Activated T-helper 1 cell treated with anti-CD3 and anti-CD28 coated beads, Interleukin-2, amount 50 U/mL, for 16 hours (primary cell): ENCODE data around the gene TROAP.
"Not testable (repeated sequence)": the region's sequence is repeated elsewhere in the genome, so short reads cannot be mapped to it uniquely, and the experiment has no call there.

Experiments used
- DNase-seq, 2 donors: peaks; one replicate each; pipeline ENCODE4 v3.0.0-alpha.2; 2020; ENCODE audit warnings: low read depth in 1 of 2, low spot score in 1 of 2

TROAP gene

DNA sequence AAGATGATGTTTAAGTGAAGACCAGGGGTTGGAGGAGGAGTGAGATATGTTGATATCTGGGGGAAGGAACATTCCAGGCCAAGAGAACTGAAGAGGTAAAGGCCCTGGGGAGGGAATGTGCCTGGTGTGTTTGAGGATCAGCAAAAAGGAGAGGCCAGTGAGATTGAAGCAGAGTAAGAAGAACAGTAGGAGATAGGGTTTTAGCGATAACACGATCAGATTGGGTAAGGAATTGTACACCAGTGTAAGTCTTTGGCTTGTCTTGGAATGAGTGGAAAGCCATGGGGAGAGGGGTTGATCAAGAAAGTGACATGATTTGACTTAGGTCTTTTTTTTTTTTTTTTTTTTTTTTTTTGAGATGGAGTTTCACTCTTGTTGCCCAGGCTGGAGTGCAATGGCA is 4.8 kb downstream of the TROAP start:
- DNase-seq: no peak

- no peak for DNase-seq
Observed at GRCh38 chr12:49328816-49329215, 5.8 kb downstream of the TROAP start.

GRCh38 chr12:49330032-49330619 is 7.1 kb downstream of the TROAP start:
- DNase-seq: no peak

GRCh38 chr12:49330631-49331379 is 7.8 kb downstream of the TROAP start:
- no peak for DNase-seq

DNA sequence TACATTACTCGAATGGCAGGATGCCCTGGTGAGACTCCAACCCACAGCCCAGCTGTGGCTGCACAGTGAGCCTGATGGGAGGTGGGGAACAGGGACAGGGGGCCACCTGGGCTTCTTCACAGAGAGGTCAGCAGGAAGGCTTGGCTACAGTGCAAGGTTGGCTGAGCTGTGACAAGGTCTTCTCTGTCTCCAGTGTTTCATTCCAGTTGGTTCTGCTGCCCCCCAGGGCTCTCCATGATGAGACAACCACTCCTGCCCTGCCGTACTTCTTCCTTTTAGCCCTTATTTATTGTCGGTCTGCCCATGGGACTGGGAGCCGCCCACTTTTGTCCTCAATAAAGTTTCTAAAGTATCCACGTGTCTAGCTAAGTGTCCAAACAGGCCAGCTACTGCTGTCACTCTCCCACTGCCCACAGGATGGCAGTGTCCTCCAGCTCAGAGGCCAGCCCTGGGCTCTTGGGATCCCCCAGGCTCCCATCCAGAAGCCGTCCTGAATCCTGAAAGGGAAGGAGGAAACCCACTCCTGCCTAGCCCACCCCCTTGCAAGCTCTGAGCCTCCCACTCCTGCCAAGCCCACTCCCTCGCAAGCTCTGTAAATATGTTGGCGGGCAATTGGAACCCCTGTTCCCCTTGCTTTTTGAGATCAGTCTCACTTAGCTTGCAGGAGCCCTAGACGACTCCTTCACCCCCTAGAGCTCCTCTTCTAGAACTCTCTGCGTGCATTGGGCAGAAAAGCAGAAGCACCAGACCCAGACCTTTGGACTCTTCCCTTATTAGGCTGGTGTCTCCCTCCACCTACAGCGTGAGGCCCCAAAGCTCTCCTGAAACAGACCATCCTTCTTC is 8.5 kb downstream of the TROAP start:
- no peak for DNase-seq

- no peak for DNase-seq
Observed at GRCh38 chr12:49332441-49332861, 9.4 kb downstream of the TROAP start.

DNA sequence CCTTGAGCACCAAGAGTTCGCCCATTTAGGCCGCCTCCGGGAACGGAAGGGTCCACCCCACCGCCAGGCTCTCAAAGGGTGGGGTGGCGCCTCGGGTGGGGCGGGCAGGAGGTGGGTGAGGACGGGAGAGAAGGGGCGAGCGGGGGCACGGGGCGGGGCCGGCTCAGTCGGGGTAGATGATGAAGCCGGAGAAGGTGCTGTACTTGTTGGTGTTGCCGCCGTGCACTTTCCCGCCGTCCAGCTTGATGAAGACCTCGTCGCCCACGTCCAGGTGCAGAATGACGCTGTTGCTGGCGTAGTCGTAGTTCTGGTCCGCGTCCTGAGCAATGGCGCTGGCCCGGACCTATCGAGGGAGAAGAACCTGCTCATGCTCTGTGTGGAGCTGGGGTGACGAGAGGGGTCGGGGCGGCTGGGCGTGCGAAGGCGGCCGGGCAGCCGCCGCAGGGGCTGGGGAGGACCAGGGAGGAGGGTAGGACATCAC is 9.9 kb downstream of the TROAP start:
- no peak for DNase-seq

DNA sequence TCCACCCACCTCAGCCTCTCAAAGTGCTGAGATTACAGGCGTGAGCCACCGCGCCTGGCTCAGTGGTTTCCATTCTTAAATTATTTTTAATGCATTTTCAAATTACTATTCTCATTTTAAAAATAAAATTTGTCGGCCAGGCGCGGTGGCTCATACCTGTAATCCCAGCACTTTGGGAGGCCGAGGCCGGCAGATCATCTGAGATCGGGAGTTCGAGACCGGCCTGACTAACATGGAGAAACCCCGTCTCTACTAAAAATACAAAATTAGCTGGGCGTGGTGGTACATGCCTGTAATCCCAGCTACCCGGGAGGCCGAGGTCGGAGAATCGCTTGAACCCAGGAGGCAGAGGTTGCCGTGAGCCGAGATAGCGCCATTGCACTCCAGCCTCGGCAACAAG is 10.7 kb downstream of the TROAP start:
- DNase-seq: not testable (repeated sequence)

DNA sequence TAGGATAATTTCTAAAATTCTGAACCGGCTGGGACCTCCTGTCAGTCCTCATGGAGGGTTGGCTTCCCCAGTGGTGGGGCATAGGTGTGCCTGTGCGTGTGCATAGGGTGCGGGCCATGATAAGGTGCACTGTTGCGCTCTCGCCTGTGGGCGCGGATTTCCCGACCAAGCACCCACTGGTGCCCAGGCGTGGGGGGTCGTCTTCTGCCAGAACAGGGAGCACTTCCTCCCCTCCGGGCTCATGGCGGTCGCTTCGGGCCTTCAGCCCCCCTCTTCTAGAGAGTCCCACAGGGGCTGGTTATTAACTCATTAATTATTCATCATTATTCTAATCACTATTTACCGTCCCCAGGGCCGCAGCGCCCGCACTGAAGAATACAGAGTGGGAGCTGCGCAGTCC is 11.2 kb downstream of the TROAP start:
- no peak for DNase-seq

GRCh38 chr12:49334681-49335080 is 11.6 kb downstream of the TROAP start:
- no peak for DNase-seq

GRCh38 chr12:49335118-49335954 is 12.3 kb downstream of the TROAP start:
- DNase-seq: no peak

DNA sequence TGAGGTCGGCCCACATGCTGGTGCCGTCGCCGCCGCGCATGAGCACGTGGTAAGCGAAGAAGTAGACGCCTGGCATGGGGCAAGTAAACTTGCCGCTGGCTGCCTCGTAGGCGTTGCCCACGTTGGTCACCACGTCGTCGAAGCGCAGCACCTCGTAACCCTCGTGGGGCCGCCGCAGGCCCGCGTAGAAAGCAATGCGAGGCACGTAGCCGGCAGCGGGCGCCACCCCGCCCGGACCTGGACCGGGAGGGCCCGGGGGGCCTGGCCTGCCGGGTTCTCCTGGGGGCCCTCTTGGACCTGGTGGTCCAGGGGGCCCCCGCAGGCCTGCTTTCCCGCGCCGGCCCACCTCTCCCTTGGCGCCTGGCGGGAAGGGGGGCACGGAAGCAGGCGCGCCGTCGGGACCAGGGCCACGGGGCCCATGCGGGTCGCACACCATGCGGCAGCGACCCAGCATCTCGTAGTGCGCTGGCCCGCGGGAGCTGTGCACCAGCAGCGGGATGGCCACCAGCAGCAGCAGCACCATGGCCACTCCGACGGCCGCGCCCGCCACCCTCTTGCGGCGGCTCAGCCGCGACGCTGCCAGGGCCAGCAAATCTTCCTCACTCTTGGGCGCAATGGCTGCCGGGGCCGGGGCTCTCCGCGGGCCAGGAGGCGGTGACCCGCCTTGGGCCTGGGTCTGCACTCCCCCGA is 13.0 kb downstream of the TROAP start:
- no peak for DNase-seq

- DNase-seq: peak; percentile 82 to 87
Observed at GRCh38 chr12:49336645-49337584, 13.9 kb downstream of the TROAP start, which contains the start of gene C1QL4. TSS of gene C1QL4 (minus strand) at chr12:49337188. CDS start at chr12:49336477, 711 bp downstream.

GRCh38 chr12:49338830-49339463 is 15.9 kb downstream of the TROAP start:
- DNase-seq: no peak

DNA sequence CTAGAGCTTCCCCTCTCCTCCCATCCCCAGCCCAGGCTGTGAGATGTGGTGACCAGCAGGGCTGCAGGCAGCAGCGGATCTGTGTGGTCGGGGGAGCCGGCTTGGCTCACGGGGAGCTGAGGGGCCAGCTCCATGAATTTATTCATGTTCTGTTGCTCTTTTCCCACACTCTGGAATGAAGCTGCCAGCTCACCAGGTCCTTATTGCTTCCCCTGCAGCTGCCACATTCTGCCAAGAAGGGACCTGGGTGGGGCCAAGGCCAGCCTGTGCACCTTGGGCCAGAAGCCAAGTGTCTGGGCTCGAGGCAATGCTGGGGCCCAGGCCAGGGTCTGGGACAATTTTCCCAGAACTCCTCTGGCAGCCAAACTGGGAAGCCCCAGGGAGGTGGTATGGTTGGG is 16.4 kb downstream of the TROAP start:
- no peak for DNase-seq

DNA sequence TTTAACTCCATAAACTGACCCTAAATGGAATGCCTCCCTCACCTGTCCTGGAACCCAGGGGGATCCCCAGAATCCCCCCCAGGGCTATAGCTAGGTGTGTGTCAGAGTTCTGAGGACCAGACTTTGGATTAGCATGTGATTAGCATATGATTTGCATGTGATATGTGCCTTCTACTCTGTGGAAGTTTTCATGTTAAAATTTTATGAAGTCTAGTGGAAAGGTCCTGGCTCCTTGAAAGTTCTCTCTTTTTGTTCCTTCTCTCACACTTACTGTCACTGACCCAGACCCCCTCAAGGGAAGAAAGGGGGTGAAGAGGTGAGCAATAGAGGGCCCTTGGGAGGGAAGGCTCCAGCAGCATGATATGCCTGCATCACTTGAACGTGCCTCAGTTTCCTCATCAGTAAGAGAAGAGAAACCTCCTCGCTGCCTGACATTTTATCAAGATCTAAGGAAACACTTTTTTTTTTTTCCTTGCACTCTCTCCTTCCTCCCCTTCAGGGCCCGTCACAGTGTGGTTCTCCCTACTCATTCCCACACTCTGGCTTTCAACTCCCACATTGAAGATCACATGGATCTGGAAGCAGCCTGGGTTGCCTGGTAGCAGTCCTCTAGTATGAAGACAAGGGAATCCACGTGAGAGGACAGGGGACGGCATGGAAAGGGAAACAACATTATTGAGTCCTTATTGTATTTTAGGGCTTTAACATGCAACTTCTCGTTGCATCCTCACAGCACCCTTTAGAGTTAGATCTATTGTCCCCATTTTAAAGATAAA is 17.2 kb downstream of the TROAP start:
- DNase-seq: no peak

- no peak for DNase-seq
Observed at GRCh38 chr12:49340971-49341776, 18.1 kb downstream of the TROAP start.
